Omental fat pad (tissue), 4 donors: ENCODE results near the gene CNOT10. TPM values are rescaled to one million over a fixed set of nuclear protein-coding genes. Genes with fewer than 3 reads are reported as not detected.

Experiments used
- ATAC-seq: fragments of 150-250 bp; one replicate; pipeline ENCODE4 v1.9.1; 2016; ENCODE audit warnings: mild to moderate bottlenecking, moderate library complexity; ENCODE audit not compliant: low FRiP score
- DNase-seq: peaks from one replicate; pipeline ENCODE4 v3.0.0-alpha.2; 2019; ENCODE audit warnings: low spot score
- total RNA-seq, 4 donors: library from RNA; depleted of rRNA; stranded (reverse); fragments of >200 nt; gene quantifications; one replicate each; pipeline ENCODE4 v1.1.0, GENCODE V29; 2016
- TF ChIP-seq, protein P1 (sequence below), 3 donors: fragments of 450-650 bp; IDR thresholded peaks; one replicate each; pipeline ENCODE4 v1.5.1; 2016 to 2017; ENCODE audit warnings: antibody characterized with exemption in 3 of 3, mild to moderate bottlenecking in 3 of 3, moderate library complexity in 2 of 3

Gene CNOT10
- total RNA-seq, 4 donors from 2014 or later = 10.3 to 24.0 (median 19.8) TPM

DNA sequence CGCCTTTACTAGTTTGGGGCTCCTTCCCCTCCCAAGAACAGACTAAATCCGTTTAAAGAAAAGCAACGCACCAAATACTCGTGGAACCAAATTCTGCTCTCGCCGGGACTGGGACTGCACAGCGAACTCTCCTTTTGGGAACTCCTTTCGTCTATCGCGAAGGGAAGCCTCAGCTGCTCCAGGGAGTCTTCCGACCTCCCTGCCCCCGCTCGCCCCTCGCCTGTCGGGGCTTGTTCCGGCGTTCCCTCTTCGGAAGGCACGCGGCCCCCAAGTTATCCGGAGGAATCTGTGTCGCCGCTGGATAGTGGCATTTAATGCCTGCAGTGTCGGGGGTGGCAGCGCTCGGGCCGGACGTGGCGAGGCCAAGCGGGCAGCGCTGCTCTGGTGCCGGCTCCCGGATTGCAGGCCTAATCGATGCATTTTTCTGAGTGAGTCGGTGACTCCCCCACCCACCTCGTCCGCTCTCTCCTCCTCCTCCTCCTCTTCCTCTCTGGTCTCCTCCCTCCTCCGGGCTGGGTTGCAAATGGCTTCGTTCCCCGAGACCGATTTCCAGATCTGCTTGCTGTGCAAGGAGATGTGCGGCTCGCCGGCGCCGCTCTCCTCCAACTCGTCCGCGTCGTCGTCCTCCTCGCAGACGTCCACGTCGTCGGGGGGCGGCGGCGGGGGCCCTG is 132.7 kb downstream of the CNOT10 start, which contains the start of gene TRIM71:
Gene TRIM71 (plus strand): TSS at position 440 of the 671 bp plus-strand sequence. CDS start 84 bp downstream, at position 524.
- ATAC-seq (no peak), DNase-seq (no peak)
- TF ChIP-seq, protein P1, sequence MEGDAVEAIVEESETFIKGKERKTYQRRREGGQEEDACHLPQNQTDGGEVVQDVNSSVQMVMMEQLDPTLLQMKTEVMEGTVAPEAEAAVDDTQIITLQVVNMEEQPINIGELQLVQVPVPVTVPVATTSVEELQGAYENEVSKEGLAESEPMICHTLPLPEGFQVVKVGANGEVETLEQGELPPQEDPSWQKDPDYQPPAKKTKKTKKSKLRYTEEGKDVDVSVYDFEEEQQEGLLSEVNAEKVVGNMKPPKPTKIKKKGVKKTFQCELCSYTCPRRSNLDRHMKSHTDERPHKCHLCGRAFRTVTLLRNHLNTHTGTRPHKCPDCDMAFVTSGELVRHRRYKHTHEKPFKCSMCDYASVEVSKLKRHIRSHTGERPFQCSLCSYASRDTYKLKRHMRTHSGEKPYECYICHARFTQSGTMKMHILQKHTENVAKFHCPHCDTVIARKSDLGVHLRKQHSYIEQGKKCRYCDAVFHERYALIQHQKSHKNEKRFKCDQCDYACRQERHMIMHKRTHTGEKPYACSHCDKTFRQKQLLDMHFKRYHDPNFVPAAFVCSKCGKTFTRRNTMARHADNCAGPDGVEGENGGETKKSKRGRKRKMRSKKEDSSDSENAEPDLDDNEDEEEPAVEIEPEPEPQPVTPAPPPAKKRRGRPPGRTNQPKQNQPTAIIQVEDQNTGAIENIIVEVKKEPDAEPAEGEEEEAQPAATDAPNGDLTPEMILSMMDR (IDR thresholded peaks at IDR 0.05) = no peak

DNA sequence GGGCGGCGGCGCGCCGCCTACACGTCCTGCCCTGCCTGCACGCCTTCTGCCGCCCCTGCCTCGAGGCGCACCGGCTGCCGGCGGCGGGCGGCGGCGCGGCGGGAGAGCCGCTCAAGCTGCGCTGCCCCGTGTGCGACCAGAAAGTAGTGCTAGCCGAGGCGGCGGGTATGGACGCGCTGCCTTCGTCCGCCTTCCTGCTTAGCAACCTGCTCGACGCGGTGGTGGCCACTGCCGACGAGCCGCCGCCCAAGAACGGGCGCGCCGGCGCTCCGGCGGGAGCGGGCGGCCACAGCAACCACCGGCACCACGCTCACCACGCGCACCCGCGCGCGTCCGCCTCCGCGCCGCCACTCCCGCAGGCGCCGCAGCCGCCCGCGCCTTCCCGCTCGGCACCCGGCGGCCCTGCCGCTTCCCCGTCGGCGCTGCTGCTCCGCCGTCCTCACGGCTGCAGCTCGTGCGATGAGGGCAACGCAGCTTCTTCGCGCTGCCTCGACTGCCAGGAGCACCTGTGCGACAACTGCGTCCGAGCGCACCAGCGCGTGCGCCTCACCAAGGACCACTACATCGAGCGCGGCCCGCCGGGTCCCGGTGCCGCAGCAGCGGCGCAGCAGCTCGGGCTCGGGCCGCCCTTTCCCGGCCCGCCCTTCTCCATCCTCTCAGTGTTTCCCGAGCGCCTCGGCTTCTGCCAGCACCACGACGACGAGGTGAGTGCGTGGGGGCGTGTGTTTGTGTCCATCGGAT is 133.4 kb downstream of the CNOT10 start:
- no peak for DNase-seq
- ATAC-seq = no peak
- TF ChIP-seq, protein P1 (IDR thresholded peaks at IDR 0.05) = no peak

DNA sequence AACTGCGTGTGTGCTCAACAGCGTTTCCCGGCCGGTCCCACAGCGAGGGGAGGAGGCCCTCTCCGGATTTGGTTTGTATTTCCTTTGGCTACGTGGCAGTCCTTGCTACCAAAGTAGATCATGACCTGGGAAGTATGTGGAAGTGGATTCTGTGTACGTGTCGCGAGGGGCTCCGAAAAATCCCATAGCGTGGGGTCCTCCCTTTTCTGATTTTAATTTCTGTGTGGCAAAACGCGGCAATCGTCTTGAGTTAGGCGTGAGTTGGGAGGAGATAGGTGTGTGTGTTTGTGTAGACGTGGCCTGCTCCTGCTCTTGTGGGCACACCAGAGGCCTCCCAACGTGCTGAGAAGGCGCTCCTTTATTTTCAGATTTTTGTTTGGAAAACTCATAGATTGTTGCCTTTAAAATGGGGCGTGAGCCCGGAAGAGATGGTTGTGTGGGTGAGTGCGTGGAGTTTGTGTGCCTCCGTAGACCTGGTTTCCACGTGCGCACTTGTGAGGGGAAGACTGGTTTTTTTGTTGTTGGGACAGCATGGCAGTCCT is 134.1 kb downstream of the CNOT10 start:
- DNase-seq (no peak), ATAC-seq (no peak)

DNA sequence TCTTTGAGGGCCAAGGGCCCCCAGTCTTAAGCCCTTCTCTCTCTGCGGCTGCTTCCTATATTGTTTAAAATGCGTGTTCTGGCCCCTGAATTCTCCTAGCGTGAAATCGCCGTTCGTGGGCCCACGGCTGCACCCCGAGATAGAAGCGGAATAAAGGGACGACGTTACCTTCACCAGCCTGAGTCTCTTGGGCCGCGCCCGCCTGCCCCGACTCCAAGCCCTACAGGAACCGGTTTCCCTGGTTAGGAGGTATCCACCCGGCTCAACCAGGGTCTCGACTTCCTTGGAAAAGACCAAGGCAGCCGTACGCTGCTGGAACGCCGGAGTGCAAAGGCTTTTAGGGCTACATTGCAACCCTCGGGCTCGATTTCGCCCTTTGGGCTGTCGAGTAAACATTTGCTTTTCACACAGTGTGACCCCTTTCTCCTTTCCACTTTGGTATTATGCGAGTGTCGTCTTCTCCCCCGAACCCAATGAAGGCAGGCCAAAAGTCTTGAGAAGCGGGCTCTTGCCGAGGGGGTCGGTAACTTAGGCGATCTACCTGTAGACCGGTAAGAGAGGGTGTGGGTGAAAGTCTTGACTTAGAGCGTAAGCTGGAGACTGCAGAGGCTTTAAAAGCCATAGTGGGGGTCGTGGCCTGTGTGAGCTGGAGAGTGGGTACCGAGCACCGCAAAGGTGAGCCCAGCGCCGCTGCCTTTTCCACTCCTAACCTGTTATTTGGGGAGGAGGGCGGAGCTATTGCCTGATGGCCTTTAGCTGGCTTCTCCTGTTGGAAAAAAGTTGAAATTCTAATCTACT is 134.8 kb downstream of the CNOT10 start:
- ATAC-seq (no peak), DNase-seq (no peak)
- TF ChIP-seq, protein P1 (IDR thresholded peaks at IDR 0.05) = no peak

More for the DNA sequence above, 134.1 kb downstream of the CNOT10 start:
- TF ChIP-seq, protein P1 (IDR thresholded peaks at IDR 0.05) = no peak

DNA sequence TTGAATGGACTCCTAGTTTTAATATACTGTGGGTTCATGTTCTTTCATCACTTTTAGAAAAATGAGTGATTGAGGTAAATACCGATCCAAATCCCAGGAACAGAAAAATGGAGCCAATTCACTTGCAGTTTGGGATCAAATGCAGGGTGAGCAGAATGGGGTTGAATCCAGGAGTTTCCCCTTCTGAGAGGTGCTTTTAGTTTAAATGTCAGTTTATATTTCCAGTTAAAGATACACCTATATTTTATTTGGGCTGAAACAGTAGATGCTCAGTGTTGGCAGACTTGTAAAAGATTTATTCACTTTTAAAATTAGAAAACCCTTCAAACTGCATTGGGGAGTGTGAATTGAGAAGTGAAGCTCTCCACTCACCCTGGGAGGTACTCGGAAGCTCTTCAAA is 135.4 kb downstream of the CNOT10 start:
- ATAC-seq = no peak
- no peak for DNase-seq
- TF ChIP-seq, protein P1 (IDR thresholded peaks at IDR 0.05) = no peak

DNA sequence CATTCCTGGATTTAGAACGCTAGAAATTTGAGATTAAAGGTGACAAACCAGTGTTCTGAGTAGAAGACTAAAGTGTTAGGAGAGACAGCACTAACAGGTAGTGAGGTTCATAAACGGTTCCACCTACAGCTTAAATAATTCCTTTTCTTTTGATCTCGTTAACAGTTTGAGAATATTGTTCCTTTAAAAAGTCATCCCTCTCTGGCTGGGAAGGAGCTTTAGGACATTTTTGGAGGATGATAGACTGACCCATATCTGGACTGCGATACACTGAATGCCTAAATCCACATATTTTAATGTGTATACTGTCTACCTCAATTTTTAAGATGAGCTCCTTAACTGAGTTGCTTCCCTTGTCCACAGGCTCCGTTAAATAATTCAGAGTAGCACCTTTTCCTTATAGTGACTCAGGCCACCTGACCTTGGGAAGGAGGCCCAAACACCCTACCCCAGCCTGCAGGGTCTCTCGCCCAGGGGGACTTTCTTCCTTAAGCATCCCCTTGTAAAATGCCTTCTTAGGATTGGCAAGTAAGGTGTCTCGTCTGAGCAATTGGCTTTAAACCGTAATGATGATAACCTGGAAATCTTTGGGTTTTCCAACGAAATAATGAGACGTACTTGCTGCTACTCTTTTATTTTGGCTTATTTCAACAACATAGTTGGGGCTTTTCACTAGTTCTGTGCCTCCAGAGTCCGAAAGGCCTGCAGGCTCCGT is 136.1 kb downstream of the CNOT10 start:
- no peak for DNase-seq
- no peak for ATAC-seq
- TF ChIP-seq, protein P1 (IDR thresholded peaks at IDR 0.05) = no peak
